ENCODE measurements around the gene RER1. TPM values are rescaled to one million over a fixed set of nuclear protein-coding genes. Genes with fewer than 3 reads are reported as not detected.

The RER1 gene
- polyA plus RNA-seq, 1 experiment = 255 TPM

GRCh38 chr1:2399890-2400575, 8.4 kb downstream of the RER1 start:
- POLR2A ChIA-PET = no interaction called here
- H3K4me3 ChIP-seq (ENCODE audit: low read depth, low read length) = no peak overlapping the region
- no peak for TF ChIP-seq CTCF (IDR thresholded peaks at IDR 0.05; ENCODE audit: insufficient read depth, low read depth, low read length)
- H3K36me3 ChIP-seq (ENCODE audit: control insufficient read depth, insufficient read depth, low read length) = peaks cover 50% of the 10 kb centered on the region
- H3K27me3 ChIP-seq (ENCODE audit: control insufficient read depth, insufficient read depth, low read length) = no peaks in the 10 kb centered on the region
- CTCF ChIA-PET = no interaction called here
- no peak for DNase-seq (ENCODE audit: low read depth)

GRCh38 chr1:2400576-2400909, 8.9 kb downstream of the RER1 start:
- TF ChIP-seq CTCF (IDR thresholded peaks at IDR 0.05; ENCODE audit: insufficient read depth, low read depth, low read length) = no peak
- no peak for DNase-seq (ENCODE audit: low read depth)
- no peak overlapping the region for H3K4me3 ChIP-seq (ENCODE audit: low read depth, low read length)
- POLR2A ChIA-PET = no interaction called here
- CTCF ChIA-PET = no interaction called here
- no peaks in the 10 kb centered on the region for H3K27me3 ChIP-seq (ENCODE audit: control insufficient read depth, insufficient read depth, low read length)
- H3K36me3 ChIP-seq (ENCODE audit: control insufficient read depth, insufficient read depth, low read length) = peaks cover 48% of the 10 kb centered on the region

GRCh38 chr1:2400950-2401649, 9.5 kb downstream of the RER1 start:
- no peak for TF ChIP-seq CTCF (IDR thresholded peaks at IDR 0.05; ENCODE audit: insufficient read depth, low read depth, low read length)
- Histone ChIP-seq H3K4me3 (ENCODE audit: low read depth, low read length) (no peak overlapping the region), H3K27me3 (ENCODE audit: control insufficient read depth, insufficient read depth, low read length) (no peaks in the 10 kb centered on the region), H3K36me3 (ENCODE audit: control insufficient read depth, insufficient read depth, low read length) (peaks cover 46% of the 10 kb centered on the region)
- POLR2A ChIA-PET = no interaction called here
- no peak for DNase-seq (ENCODE audit: low read depth)
- CTCF ChIA-PET = no interaction called here

DNA sequence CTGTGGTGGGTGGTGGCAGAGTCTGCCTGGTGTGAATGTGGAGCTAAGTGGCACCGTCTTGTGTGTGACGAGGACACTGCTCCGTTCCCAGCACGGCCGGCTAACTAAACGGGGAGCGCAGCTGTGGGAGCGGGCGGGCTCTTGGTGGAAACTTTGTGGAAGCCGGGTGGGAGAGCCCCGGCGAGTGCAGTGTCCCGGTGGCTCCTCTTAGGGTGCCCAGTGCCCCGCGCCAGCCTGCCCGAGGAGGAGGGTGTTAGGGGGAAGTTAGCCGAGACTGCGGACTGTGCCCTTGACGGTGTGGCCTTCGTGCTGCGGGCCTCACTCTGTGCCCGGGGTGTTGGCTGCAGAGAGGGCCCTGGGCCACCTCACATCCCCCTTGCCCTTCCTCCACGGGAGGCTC, 10.8 kb downstream of the RER1 start:
- ChIA-PET POLR2A (no interaction called here), CTCF (no interaction called here)
- TF ChIP-seq CTCF (IDR thresholded peaks at IDR 0.05; ENCODE audit: insufficient read depth, low read depth, low read length) = no peak
- H3K4me3 ChIP-seq (ENCODE audit: low read depth, low read length) = no peak overlapping the region
- peaks cover 44% of the 10 kb centered on the region for H3K36me3 ChIP-seq (ENCODE audit: control insufficient read depth, insufficient read depth, low read length)
- H3K27me3 ChIP-seq (ENCODE audit: control insufficient read depth, insufficient read depth, low read length) = no peaks in the 10 kb centered on the region
- no peak for DNase-seq (ENCODE audit: low read depth)

- TF ChIP-seq CTCF (IDR thresholded peaks at IDR 0.05; ENCODE audit: insufficient read depth, low read depth, low read length) = no peak
- H3K4me3 ChIP-seq (ENCODE audit: low read depth, low read length) = no peak overlapping the region
- H3K36me3 ChIP-seq (ENCODE audit: control insufficient read depth, insufficient read depth, low read length) = peaks cover 46% of the 10 kb centered on the region
- ChIA-PET CTCF (no interaction called here), POLR2A (no interaction called here)
- no peaks in the 10 kb centered on the region for H3K27me3 ChIP-seq (ENCODE audit: control insufficient read depth, insufficient read depth, low read length)
- no peak for DNase-seq (ENCODE audit: low read depth)
These were observed 11.6 kb downstream of the RER1 start for GRCh38 chr1:2403273-2403672.

Measured in BJ (cell line).